HepG2 (cell line): ENCODE measurements around the gene ZNF638. TPM values are rescaled to one million over a fixed set of nuclear protein-coding genes. Genes with fewer than 3 reads are reported as not detected.

ENCODE experiments used
- ATAC-seq: fragments of 200-7000 bp; cut with Tn5 transposase; 3 replicates; pipeline ENCODE4 v1.9.1; 2020; ENCODE audit warnings: mild to moderate bottlenecking, moderate library complexity
- BruUV-seq: library from RNA; stranded (reverse); fragments of 400-500 nt; replicated peaks from 2 replicates; lab custom pipeline; 2021; lab: Mats Ljungman, UMichigan
- CTCF ChIA-PET: fragments of 300-600 bp; formaldehyde crosslinking; extraction: SDS; loops from one replicate; lab custom pipeline; 2021; ENCODE audit warnings: low total read pairs, inconsistent platforms, low intra/inter-chr PET ratio; lab: Yijun Ruan, JAX
- POLR2A ChIA-PET: fragments of 350-600 bp; sonication (Branson Sonifier 250); formaldehyde crosslinking; loops from one replicate; lab custom pipeline; 2020; ENCODE audit warnings: antibody characterized with exemption, inconsistent platforms; lab: Yijun Ruan, JAX
- DNase-seq: peaks from one replicate; pipeline ENCODE4 v3.0.0-alpha.2; 2015; ENCODE audit warnings: low spot score
- FAIRE-seq: peaks from 3 replicates; lab custom pipeline; 2011; peaks lifted over from hg19 to GRCh38; lab: Jason Lieb, UNC
- H2AFZ ChIP-seq: one replicate; pipeline ENCODE4 v1.6.1; 2011; ENCODE audit warnings: low read length, inconsistent platforms
- H3K27ac ChIP-seq: fragments of 300-600 bp; 3 replicates; pipeline ENCODE4 v1.8.0; 2011; ENCODE audit warnings: mixed run types, mild to moderate bottlenecking, mixed read lengths, low read length, inconsistent platforms; ENCODE audit not compliant: insufficient read depth; ENCODE audit errors: extremely low read length
- H3K27me3 ChIP-seq, 2 experiments: fragments of 200-600 bp in 1 of 2; 2 replicates in 1 of 2; 3 replicates in 1 of 2; pipeline versions ENCODE4 v1.6.0 to v1.8.0; 2011; ENCODE audit warnings: low read length in 2 of 2, mild to moderate bottlenecking in 2 of 2, moderate library complexity in 2 of 2, inconsistent platforms in 1 of 2; ENCODE audit not compliant: insufficient read depth in 2 of 2, control insufficient read depth in 1 of 2
- H3K36me3 ChIP-seq, 2 experiments: fragments of 200-600 bp in 1 of 2; replicated peaks in 1 of 2; 2 replicates in 1 of 2; 3 replicates in 1 of 2; pipeline versions ENCODE4 v1.5.1 to v1.8.0; 2011; ENCODE audit warnings: low read length in 2 of 2, inconsistent platforms in 1 of 2; ENCODE audit not compliant: insufficient read depth in 2 of 2, control insufficient read depth in 1 of 2
- H3K4me1 ChIP-seq: 2 replicates; pipeline ENCODE4 v1.5.1; 2012; ENCODE audit warnings: low read length, inconsistent platforms; ENCODE audit not compliant: insufficient read depth
- H3K4me2 ChIP-seq: 2 replicates; pipeline ENCODE4 v1.6.0; 2011; ENCODE audit warnings: low read depth, low read length, inconsistent platforms
- H3K4me3 ChIP-seq, 3 experiments: fragments of 200-600 bp in 1 of 3; sonication (generic), shearing (Covaris generic) in 1 of 3; replicated peaks in 1 of 3; 2 replicates each; pipeline ENCODE4 v1.5.1; 2011 to 2016; ENCODE audit warnings: low read length in 3 of 3, inconsistent platforms in 2 of 3, low read depth in 2 of 3, mild to moderate bottlenecking in 2 of 3, control low read depth in 1 of 3, mixed read lengths in 1 of 3; ENCODE audit not compliant: insufficient read depth in 1 of 3
- H3K79me2 ChIP-seq: one replicate; pipeline ENCODE4 v1.6.1; 2011; ENCODE audit warnings: low read length, inconsistent platforms; ENCODE audit not compliant: insufficient read depth
- H3K9ac ChIP-seq: 2 replicates; pipeline ENCODE4 v1.6.0; 2011; ENCODE audit warnings: mild to moderate bottlenecking, low read depth, low read length, inconsistent platforms; ENCODE audit not compliant: insufficient read depth
- H3K9me3 ChIP-seq: 2 replicates; pipeline ENCODE4 v1.5.1; 2012; ENCODE audit warnings: mild to moderate bottlenecking, low read length
- H4K20me1 ChIP-seq: 2 replicates; pipeline ENCODE4 v1.6.0; 2011; ENCODE audit warnings: inconsistent platforms, mild to moderate bottlenecking, low read length, moderate library complexity; ENCODE audit not compliant: insufficient read depth
- ATF3 ChIP-seq: sonication (generic); formaldehyde crosslinking; IDR thresholded peaks from 2 replicates; pipeline ENCODE4 v1.4.0; 2020; ENCODE audit warnings: missing genetic modification reagents
- MAFF ChIP-seq: IDR thresholded peaks from 2 replicates; pipeline ENCODE4 v1.6.1; 2011; ENCODE audit warnings: low read depth, low read length, improper control_type of control experiment
- TCF7L2 ChIP-seq: IDR thresholded peaks from 2 replicates; pipeline ENCODE4 v1.6.1; 2011; ENCODE audit warnings: mild to moderate bottlenecking, low read depth, low read length, moderate library complexity
- ZNF124 ChIP-seq: sonication (generic); formaldehyde crosslinking; IDR thresholded peaks from 2 replicates; pipeline ENCODE4 v1.4.0; 2020; ENCODE audit warnings: missing genetic modification reagents
- ZNF282 ChIP-seq: fragments of 450-650 bp; IDR thresholded peaks from 2 replicates; pipeline ENCODE4 v1.6.1; 2018; ENCODE audit not compliant: partially characterized antibody
- ZNF777 ChIP-seq: sonication (generic); formaldehyde crosslinking; IDR thresholded peaks from 2 replicates; pipeline ENCODE4 v1.4.0; 2020; ENCODE audit warnings: missing genetic modification reagents
- ZNF878 ChIP-seq: sonication (generic); formaldehyde crosslinking; IDR thresholded peaks from 2 replicates; pipeline ENCODE4 v1.8.1; 2023; ENCODE audit warnings: mild to moderate bottlenecking, missing genetic modification reagents, moderate library complexity
- WGBS: methylation state at CpG from one replicate; pipeline ENCODE4 v1.1.6; 2017; ENCODE audit warnings: low lambda C conversion rate; 5-methylcytosine and 5-hydroxymethylcytosine counted together
- in situ Hi-C: cut with HindIII; loops from 2 replicates; pipeline ENCODE4 v1.10.0; 2017; ENCODE audit warnings: low pct_unique_long_range_greater_than_20kb; ENCODE audit not compliant: extremely low pct_ligation_motif_present
- intact Hi-C: fragments of 100-400 bp; cut with micrococcal nuclease; formaldehyde crosslinking; loops from one replicate; pipeline ENCODE4 v1.10.0; 2022; ENCODE audit not compliant: unreplicated experiment
- polyA plus RNA-seq, 8 experiments: library from polyadenylated mRNA; depleted of rRNA in 3 of 8; stranded (reverse) in 7 of 8; unstranded in 1 of 8; fragments of >200 nt; fragmentation: Illumina TruSeq in 4 of 8; extraction: Trizol in 4 of 8; gene quantifications; 2 replicates each; pipeline versions ENCODE4 v1.2.1 to v1.2.3, GENCODE V29; 2011 to 2016; ENCODE audit warnings: low read depth in 4 of 8, missing spikeins in 1 of 8, mixed read lengths in 1 of 8; ENCODE audit not compliant: insufficient read depth in 1 of 8
- total RNA-seq, 5 experiments: library from RNA; depleted of rRNA; stranded (reverse); fragments of >200 nt; fragmentation: Illumina TruSeq; extraction: Trizol; gene quantifications; 2 replicates each; pipeline ENCODE4 v1.2.3, GENCODE V29; 2016; ENCODE audit warnings: low read depth in 1 of 5
- TF ChIP-seq, protein P1 (sequence below): conservative IDR thresholded peaks from 2 replicates; pipeline ENCODE4 v1.6.1; 2018; ENCODE audit warnings: missing genetic modification reagents
- TF ChIP-seq, protein P2 (sequence below): sonication (generic); formaldehyde crosslinking; IDR thresholded peaks from 2 replicates; pipeline ENCODE4 v1.5.1; 2020; ENCODE audit warnings: missing genetic modification reagents, mild to moderate bottlenecking, borderline replicate concordance

The ZNF638 gene
- total and polyA plus RNA-seq, 2 of the 13 experiments (the other 11 are each of a cell fraction or from before 2014, with no cell fraction given), result 92.7 to 144 TPM

DNA sequence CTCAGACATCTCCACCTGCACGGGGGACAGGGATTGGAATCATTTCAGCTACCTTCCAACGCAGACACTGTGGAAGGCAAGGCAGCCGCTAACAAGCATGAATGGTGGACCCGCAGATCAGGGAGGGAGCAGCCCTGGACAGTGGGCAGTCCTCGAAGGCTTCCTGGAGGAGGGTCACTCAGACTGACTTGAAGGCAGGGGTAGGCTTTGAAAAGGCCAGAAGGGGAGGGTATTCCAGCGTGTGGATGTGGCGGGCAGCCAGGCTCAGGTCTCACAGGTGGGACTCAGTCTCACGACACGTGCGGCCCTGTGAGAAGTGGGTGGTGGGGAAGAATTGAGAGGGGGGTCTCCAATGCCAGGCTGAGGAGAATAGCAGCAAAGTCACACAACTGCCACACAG is 151.7 kb downstream of the ZNF638 start:
- Histone ChIP-seq H3K4me1 (no peaks in the 10 kb centered on the region), H3K4me3 (no peak overlapping the region), H2AFZ (no peak overlapping the region), H3K79me2 (no peaks in the 10 kb centered on the region), H3K4me2 (no peak overlapping the region), H3K9me3 (no peaks in the 10 kb centered on the region), H3K9ac (no peak overlapping the region), H3K27ac (no peak overlapping the region), H3K27me3 (peaks cover 2 to 41% of the 10 kb centered on the region in 2 experiments; a peak in 2 of 5 replicates), H3K36me3 (no peaks in the 10 kb centered on the region), H4K20me1 (no peaks in the 10 kb centered on the region)
- no peak for DNase-seq
- ATAC-seq, result no peak
- 48% methylated on average over 9 of the region's 10 CpGs for WGBS
- FAIRE-seq, result no peak
- ChIA-PET POLR2A (no interaction called here), CTCF (no interaction called here)
- no TSS peak for BruUV-seq
- intact Hi-C loops, result no loop called here
- in situ Hi-C loops, result no loop called here
- TF ChIP-seq TCF7L2 (no peak), MAFF (no peak), ZNF777 (no peak), ZNF878 (CRISPR knock-in tag) (no peak), ATF3 (CRISPR knock-in tag) (no peak), ZNF124 (CRISPR knock-in tag) (no peak), ZNF282 (no peak)
- TF ChIP-seq, protein P1, sequence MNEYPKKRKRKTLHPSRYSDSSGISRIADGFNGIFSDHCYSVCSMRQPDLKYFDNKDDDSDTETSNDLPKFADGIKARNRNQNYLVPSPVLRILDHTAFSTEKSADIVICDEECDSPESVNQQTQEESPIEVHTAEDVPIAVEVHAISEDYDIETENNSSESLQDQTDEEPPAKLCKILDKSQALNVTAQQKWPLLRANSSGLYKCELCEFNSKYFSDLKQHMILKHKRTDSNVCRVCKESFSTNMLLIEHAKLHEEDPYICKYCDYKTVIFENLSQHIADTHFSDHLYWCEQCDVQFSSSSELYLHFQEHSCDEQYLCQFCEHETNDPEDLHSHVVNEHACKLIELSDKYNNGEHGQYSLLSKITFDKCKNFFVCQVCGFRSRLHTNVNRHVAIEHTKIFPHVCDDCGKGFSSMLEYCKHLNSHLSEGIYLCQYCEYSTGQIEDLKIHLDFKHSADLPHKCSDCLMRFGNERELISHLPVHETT, result no peak
- TF ChIP-seq, protein P2, sequence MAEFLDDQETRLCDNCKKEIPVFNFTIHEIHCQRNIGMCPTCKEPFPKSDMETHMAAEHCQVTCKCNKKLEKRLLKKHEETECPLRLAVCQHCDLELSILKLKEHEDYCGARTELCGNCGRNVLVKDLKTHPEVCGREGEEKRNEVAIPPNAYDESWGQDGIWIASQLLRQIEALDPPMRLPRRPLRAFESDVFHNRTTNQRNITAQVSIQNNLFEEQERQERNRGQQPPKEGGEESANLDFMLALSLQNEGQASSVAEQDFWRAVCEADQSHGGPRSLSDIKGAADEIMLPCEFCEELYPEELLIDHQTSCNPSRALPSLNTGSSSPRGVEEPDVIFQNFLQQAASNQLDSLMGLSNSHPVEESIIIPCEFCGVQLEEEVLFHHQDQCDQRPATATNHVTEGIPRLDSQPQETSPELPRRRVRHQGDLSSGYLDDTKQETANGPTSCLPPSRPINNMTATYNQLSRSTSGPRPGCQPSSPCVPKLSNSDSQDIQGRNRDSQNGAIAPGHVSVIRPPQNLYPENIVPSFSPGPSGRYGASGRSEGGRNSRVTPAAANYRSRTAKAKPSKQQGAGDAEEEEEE (CRISPR knock-in tag), result no peak
- TF ChIP-seq, all 625 proteins: peak for 0
